NCI-H774 (cell line): ENCODE results near the gene PNISR.
"Not testable (repeated sequence)": the region's sequence is repeated elsewhere in the genome, so short reads cannot be mapped to it uniquely, and the experiment has no call there.

ENCODE experiments used
- DNase-seq: peaks from one replicate; lab custom pipeline; 2025; lab: John Stamatoyannopoulos, UW

Gene PNISR

DNA sequence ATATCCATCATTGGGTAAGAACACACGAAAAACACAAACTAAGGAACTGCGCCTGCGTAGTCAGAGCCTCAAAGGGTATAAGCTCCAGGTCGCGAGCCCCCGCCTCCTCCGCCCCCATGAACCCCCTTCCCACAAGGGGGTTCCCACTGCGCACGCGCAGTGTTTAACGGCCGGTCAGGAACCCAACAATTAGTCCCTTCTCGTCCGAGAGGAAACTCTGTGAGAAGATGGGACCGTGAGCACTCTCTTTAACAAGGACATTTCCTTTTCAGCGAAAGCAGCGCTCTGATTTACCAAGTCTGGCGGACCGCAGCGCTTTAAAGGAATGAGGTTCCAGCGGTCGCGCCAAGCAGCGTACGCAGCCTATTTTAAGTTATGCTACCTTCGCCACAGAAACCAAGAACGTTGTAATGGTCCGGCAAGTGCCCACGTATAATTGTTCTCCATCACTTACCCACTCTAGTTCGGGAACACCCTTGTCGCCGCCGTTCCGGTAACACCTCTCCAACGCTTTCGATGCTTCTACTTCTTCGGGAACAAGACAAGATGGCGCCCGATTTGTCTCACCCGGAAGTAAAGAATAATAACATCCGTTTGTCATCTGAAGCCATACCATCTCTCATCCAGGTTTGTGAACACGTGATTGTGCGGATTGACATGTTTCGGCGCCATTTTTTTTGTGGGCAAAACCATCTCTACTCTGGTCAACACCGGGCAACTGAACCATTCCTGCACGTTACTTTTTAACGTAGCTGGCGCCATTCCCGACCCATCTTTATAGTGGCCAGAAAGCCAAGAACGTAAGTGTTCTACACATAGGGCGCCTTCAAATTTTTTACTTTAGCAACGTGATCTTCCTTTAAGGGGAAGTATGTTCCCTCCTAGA is at the start of gene PNISR:
Gene PNISR, minus strand, starts transcription at position 548 of the 886 bp plus-strand sequence. CDS start 10,649 bp downstream, outside the sequence.
- DNase-seq, result peak; percentile 100

DNA sequence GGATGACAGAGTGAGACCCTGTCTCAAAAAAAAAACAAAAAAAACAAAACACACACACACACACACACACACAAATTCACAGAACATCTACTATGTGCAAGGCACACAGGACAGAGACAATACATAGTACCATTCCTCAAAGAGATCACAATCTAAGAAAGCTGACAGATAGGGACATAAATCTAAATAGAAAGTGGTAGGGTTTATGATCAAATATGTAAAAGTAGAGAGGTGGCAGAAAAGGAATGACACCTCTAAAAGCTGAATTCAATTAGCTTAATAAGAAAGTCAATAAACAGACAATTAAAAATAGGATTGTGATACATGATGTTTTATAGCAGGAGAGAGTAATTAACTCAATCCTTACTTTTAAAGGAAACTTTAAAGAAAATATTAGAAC is 48.6 kb upstream of the PNISR start:
- no peak for DNase-seq

GRCh38 chr6:99471638-99472037 is 46.5 kb upstream of the PNISR start:
- DNase-seq, result no peak

DNA sequence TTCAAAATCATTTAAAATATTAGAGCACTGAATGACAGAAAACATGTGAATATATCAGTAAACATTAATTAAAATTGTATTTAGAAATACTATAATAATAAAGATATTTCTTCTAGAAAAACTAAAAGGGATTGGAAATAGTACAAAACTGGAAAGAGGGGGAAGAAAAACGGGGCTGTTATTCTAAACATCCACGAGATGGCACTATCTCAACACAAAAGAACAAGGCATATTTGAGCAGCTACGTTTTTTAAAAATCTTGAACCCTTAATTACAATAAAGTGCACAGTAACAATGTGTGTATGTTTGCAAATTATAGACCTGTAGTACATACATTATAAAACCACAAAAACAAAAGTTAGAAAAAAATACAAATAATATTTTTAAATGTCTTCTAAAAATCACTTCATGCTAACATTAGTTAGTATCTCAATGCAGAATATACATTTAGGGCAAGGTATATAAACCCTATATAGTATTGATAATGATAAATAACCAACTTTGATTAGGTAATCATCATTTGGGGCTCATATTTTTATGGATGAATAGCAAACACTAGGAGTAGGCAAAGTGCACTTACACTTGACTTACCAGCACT is 42.5 kb upstream of the PNISR start:
- peak; percentile 42 for DNase-seq

- not testable (repeated sequence) for DNase-seq
These were observed 34.0 kb upstream of the PNISR start for GRCh38 chr6:99459133-99459532.

- no peak for DNase-seq
These were observed 33.2 kb upstream of the PNISR start for GRCh38 chr6:99458319-99458718.

- DNase-seq, result no peak
These were observed 21.0 kb upstream of the PNISR start for GRCh38 chr6:99446076-99446475.

GRCh38 chr6:99434702-99435530 is 9.8 kb upstream of the PNISR start:
- DNase-seq, result no peak

DNA sequence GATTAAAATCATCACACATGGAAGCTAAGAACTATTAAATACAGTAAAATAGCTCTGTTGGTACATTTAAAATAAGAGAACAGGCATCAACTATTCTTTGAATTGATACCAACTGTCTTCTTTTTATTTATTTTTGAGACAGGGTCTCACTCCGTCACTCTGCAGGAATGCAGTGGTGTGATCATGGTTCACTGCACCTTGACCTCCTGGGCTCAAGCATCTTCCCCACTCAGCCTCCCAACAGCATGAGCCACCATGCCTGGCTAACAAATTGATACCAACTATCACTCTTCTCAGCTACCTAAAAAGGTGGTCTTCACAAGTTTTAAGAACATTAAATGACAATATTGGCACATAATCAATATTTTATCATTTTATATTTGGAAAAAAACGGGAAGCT is 7.8 kb upstream of the PNISR start:
- no peak for DNase-seq

DNA sequence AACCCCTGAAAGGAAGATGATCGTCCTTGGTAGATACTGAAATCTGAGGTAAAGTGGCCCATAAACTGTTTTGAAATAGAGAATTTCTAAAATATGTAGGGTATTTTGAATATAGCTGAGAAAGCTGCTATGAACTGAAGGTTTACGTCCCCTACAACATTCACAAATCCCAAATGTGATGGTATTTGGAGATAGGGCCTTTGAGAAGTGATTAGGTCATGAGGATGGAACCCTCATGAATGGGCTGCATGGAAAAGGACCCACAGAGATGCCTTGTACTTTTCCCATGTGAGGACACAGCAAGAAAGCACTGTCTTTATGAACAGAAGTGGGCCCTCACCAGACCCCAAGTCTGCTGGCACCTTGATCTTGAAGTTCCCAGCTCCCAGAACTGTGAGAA is 6.8 kb upstream of the PNISR start:
- DNase-seq, result no peak

DNA sequence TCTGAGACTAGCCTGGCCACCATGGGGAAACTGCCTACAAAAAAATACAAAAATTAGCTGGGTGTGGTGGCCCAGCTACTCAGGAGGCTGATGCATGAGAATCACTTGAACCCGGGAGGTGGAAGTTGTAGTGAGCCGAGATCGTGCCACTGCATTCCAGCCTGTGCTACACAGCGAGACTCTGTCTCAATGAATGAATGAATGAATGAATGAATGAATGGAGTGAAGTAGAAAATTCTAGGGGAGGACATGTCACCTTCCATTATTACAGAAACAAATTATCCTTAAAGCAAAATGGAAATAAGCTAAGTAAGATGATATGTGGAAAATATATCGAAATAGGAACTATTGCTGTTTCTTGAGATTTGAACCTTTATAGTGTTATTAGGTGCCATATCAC is 2.9 kb upstream of the PNISR start:
- no peak for DNase-seq

DNA sequence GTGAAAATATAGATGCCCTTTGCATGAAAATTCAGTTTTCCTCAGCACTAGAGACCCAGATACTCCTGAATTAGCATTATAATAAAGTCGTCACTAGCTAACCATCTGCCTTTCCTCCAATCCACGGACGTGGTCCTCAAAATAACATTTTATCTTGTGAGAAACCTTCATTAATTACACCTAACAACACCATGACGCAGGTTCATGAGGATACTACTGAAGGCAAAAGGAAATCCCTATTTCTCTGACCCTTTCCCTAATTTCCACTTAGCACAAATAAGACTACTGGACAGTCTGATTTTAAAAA is 1.3 kb upstream of the PNISR start:
- DNase-seq, result no peak

GRCh38 chr6:99425647-99426450 is 741 bp upstream of the PNISR start:
- DNase-seq, result peak; percentile 91

GRCh38 chr6:99424022-99424421 is 1.1 kb downstream of the PNISR start:
- DNase-seq, result no peak

GRCh38 chr6:99422912-99423311 is 2.2 kb downstream of the PNISR start:
- no peak for DNase-seq

DNA sequence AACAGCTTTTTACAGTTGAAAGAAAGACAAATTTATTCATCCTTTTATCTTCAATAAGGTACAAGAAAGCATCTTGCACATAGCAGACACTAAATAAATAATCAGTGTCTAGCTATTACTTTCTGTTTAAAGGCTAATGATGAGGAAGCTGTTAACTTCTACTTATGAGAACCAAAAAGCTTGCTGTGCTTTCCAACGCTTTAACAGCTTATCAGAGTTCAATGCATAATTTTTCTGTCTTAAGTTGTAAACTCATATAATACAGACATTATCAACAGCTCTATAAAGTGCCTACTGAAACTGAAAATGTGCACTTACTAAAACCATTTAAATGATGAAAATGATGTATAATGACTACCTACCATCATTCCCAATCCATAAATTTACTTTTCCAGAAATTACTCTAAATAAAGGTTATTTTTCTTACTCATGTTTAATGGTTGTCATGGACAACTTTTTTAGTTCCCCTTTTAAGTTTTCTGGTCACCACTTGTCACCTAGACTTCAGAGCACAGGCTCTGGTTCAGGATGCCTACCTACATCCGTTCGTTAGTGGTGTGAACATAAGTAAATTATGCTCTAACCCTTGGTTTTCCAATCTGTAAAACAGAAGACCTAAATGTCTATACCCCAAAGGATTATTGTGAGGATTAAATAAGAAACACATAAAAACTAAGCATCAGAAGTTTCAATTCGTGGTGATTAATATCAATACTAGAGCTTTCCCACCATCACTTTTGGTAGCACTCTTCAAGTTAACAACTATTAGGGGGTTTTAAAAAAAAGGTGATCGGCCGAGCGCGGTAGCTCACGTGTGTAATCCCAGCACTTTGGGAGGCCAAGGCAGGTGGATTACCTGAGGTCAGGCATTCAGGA is 8.0 kb downstream of the PNISR start:
- DNase-seq, result no peak

DNA sequence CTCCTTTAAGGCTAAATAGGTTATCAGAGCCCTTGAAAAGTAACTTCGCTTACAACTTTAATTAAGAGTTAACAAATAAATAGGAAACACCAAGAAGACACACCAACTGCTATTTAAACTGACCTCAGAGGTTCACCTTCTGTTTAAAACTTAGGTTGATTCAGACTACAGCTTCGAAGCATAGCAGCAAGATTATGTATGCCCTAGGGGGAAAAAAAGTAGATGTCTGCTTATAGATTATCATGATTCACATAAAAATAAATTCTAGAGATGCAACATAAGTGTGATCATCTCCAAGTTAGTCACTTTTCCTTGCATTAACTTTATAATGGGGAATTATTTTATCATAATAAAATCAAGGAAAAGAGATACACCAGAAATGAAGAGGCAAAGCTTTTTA is 8.9 kb downstream of the PNISR start:
- no peak for DNase-seq

- no peak for DNase-seq
These were observed 9.7 kb downstream of the PNISR start for GRCh38 chr6:99415446-99415845.

DNA sequence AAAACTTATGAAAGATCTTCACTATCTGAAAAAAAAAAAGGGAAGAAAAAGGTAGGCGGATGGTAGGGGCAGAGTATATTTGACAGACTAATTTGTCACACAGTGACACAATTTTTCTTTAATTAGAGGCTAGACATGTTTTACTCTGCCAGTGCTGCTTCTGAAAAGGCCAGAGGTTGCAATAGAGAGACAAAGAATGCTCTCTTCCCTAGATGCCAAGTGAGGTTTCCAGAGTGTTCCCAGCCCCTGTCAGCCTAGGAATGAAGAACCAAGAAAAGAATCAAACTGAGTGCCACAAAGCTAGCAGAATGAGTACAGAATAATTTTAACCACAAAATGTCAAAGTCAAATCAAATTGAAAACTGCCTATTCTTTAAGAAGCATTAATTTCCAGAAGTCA is 13.0 kb downstream of the PNISR start:
- no peak for DNase-seq

DNA sequence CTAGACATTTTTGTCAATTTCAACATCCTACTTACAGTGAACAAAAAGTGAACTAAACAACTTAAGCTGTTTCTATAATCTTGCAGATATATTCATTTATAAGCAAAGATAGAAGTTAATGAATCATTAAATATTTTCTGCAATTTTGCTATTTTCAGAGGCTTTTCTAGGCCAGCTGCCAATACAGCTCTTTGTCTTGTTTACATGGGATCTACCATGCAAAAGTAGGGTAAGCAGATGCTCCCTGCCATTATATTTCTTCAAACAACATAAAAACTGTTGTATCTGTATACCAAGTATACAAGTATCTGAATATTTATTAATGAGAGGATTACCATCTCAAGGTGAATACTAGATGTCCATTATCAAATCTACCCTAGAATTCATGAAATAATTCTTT is 15.4 kb downstream of the PNISR start:
- DNase-seq, result no peak

GRCh38 chr6:99407076-99407475 is 18.0 kb downstream of the PNISR start:
- DNase-seq, result no peak
